HepG2 (cell line): ENCODE results near the gene DYTN. TPM values are rescaled to one million over a fixed set of nuclear protein-coding genes. Genes with fewer than 3 reads are reported as not detected.

Source experiments
- ATAC-seq: fragments of 200-7000 bp; cut with Tn5 transposase; 3 replicates; pipeline ENCODE4 v1.9.1; 2020; ENCODE audit warnings: mild to moderate bottlenecking, moderate library complexity
- BruUV-seq: library from RNA; stranded (reverse); fragments of 400-500 nt; replicated peaks from 2 replicates; lab custom pipeline; 2021; lab: Mats Ljungman, UMichigan
- CTCF ChIA-PET: fragments of 300-600 bp; formaldehyde crosslinking; extraction: SDS; loops from one replicate; lab custom pipeline; 2021; ENCODE audit warnings: low total read pairs, inconsistent platforms, low intra/inter-chr PET ratio; lab: Yijun Ruan, JAX
- POLR2A ChIA-PET: fragments of 350-600 bp; sonication (Branson Sonifier 250); formaldehyde crosslinking; loops from one replicate; lab custom pipeline; 2020; ENCODE audit warnings: antibody characterized with exemption, inconsistent platforms; lab: Yijun Ruan, JAX
- DNase-seq: peaks from one replicate; pipeline ENCODE4 v3.0.0-alpha.2; 2015; ENCODE audit warnings: low spot score
- FAIRE-seq: peaks from 3 replicates; lab custom pipeline; 2011; peaks lifted over from hg19 to GRCh38; lab: Jason Lieb, UNC
- H2AFZ ChIP-seq: one replicate; pipeline ENCODE4 v1.6.1; 2011; ENCODE audit warnings: low read length, inconsistent platforms
- H3K27ac ChIP-seq: fragments of 300-600 bp; 3 replicates; pipeline ENCODE4 v1.8.0; 2011; ENCODE audit warnings: mixed run types, mild to moderate bottlenecking, mixed read lengths, low read length, inconsistent platforms; ENCODE audit not compliant: insufficient read depth; ENCODE audit errors: extremely low read length
- H3K27me3 ChIP-seq, 2 experiments: fragments of 200-600 bp in 1 of 2; 2 replicates in 1 of 2; 3 replicates in 1 of 2; pipeline versions ENCODE4 v1.6.0 to v1.8.0; 2011; ENCODE audit warnings: low read length in 2 of 2, mild to moderate bottlenecking in 2 of 2, moderate library complexity in 2 of 2, inconsistent platforms in 1 of 2; ENCODE audit not compliant: insufficient read depth in 2 of 2, control insufficient read depth in 1 of 2
- H3K36me3 ChIP-seq, 2 experiments: fragments of 200-600 bp in 1 of 2; replicated peaks in 1 of 2; 2 replicates in 1 of 2; 3 replicates in 1 of 2; pipeline versions ENCODE4 v1.5.1 to v1.8.0; 2011; ENCODE audit warnings: low read length in 2 of 2, inconsistent platforms in 1 of 2; ENCODE audit not compliant: insufficient read depth in 2 of 2, control insufficient read depth in 1 of 2
- H3K4me1 ChIP-seq: 2 replicates; pipeline ENCODE4 v1.5.1; 2012; ENCODE audit warnings: low read length, inconsistent platforms; ENCODE audit not compliant: insufficient read depth
- H3K4me2 ChIP-seq: 2 replicates; pipeline ENCODE4 v1.6.0; 2011; ENCODE audit warnings: low read depth, low read length, inconsistent platforms
- H3K4me3 ChIP-seq, 3 experiments: fragments of 200-600 bp in 1 of 3; sonication (generic), shearing (Covaris generic) in 1 of 3; replicated peaks in 1 of 3; 2 replicates each; pipeline ENCODE4 v1.5.1; 2011 to 2016; ENCODE audit warnings: low read length in 3 of 3, inconsistent platforms in 2 of 3, low read depth in 2 of 3, mild to moderate bottlenecking in 2 of 3, control low read depth in 1 of 3, mixed read lengths in 1 of 3; ENCODE audit not compliant: insufficient read depth in 1 of 3
- H3K79me2 ChIP-seq: one replicate; pipeline ENCODE4 v1.6.1; 2011; ENCODE audit warnings: low read length, inconsistent platforms; ENCODE audit not compliant: insufficient read depth
- H3K9ac ChIP-seq: 2 replicates; pipeline ENCODE4 v1.6.0; 2011; ENCODE audit warnings: mild to moderate bottlenecking, low read depth, low read length, inconsistent platforms; ENCODE audit not compliant: insufficient read depth
- H3K9me3 ChIP-seq: 2 replicates; pipeline ENCODE4 v1.5.1; 2012; ENCODE audit warnings: mild to moderate bottlenecking, low read length
- H4K20me1 ChIP-seq: 2 replicates; pipeline ENCODE4 v1.6.0; 2011; ENCODE audit warnings: inconsistent platforms, mild to moderate bottlenecking, low read length, moderate library complexity; ENCODE audit not compliant: insufficient read depth
- BHLHE40 ChIP-seq: IDR thresholded peaks from 2 replicates; pipeline ENCODE4 v1.6.1; 2011; ENCODE audit warnings: low read length, improper control_type of control experiment
- BRCA1 ChIP-seq: sonication (generic); formaldehyde crosslinking; IDR thresholded peaks from 2 replicates; pipeline ENCODE4 v1.4.0; 2020; ENCODE audit warnings: missing genetic modification reagents
- GRHL1 ChIP-seq: sonication (generic); formaldehyde crosslinking; conservative IDR thresholded peaks from 2 replicates; pipeline ENCODE4 v1.8.0; 2022; ENCODE audit warnings: missing genetic modification reagents
- GTF2F1 ChIP-seq: fragments of 150-350 bp; IDR thresholded peaks from 2 replicates; pipeline ENCODE4 v1.6.1; 2014; ENCODE audit warnings: low read length
- NFAT5 ChIP-seq: sonication (generic); formaldehyde crosslinking; IDR thresholded peaks from 2 replicates; pipeline ENCODE4 v1.4.0; 2020; ENCODE audit warnings: missing genetic modification reagents
- NFKB2 ChIP-seq: sonication (generic); formaldehyde crosslinking; IDR thresholded peaks from 2 replicates; pipeline ENCODE4 v1.4.0; 2020; ENCODE audit warnings: missing genetic modification reagents, borderline replicate concordance
- RBM22 ChIP-seq: fragments of 200-400 bp; formaldehyde crosslinking; optimal IDR thresholded peaks from 2 replicates; pipeline ENCODE3; 2017; ENCODE audit warnings: mild to moderate bottlenecking, low read length, moderate library complexity
- SRY ChIP-seq: sonication (generic); formaldehyde crosslinking; IDR thresholded peaks from 2 replicates; pipeline ENCODE4 v1.8.0; 2022; ENCODE audit warnings: mild to moderate bottlenecking, missing genetic modification reagents
- ZFYVE20 ChIP-seq: sonication (generic); formaldehyde crosslinking; IDR thresholded peaks from 2 replicates; pipeline ENCODE4 v1.8.0; 2023; ENCODE audit warnings: low read depth, mild to moderate bottlenecking, moderate library complexity, missing genetic modification reagents, borderline replicate concordance
- ZHX2 ChIP-seq, 2 experiments: sonication (generic) in 1 of 2; formaldehyde crosslinking in 1 of 2; IDR thresholded peaks; 2 replicates each; pipeline versions ENCODE4 v1.6.1 to v1.9.0; 2014 to 2022; ENCODE audit warnings: antibody characterized with exemption in 1 of 2, borderline replicate concordance in 1 of 2, inconsistent platforms in 1 of 2, low read depth in 1 of 2, missing genetic modification reagents in 1 of 2
- ZNF337 ChIP-seq: sonication (generic); formaldehyde crosslinking; IDR thresholded peaks from 2 replicates; pipeline ENCODE4 v1.5.1; 2020; ENCODE audit warnings: missing genetic modification reagents, low read depth, mild to moderate bottlenecking, borderline replicate concordance
- ZNF510 ChIP-seq: sonication (generic); formaldehyde crosslinking; IDR thresholded peaks from 2 replicates; pipeline ENCODE4 v1.4.0; 2020; ENCODE audit warnings: low read depth, mild to moderate bottlenecking, missing genetic modification reagents
- WGBS: methylation state at CpG from one replicate; pipeline ENCODE4 v1.1.6; 2017; ENCODE audit warnings: low lambda C conversion rate; 5-methylcytosine and 5-hydroxymethylcytosine counted together
- in situ Hi-C: cut with HindIII; loops from 2 replicates; pipeline ENCODE4 v1.10.0; 2017; ENCODE audit warnings: low pct_unique_long_range_greater_than_20kb; ENCODE audit not compliant: extremely low pct_ligation_motif_present
- intact Hi-C: fragments of 100-400 bp; cut with micrococcal nuclease; formaldehyde crosslinking; loops from one replicate; pipeline ENCODE4 v1.10.0; 2022; ENCODE audit not compliant: unreplicated experiment
- polyA plus RNA-seq, 8 experiments: library from polyadenylated mRNA; depleted of rRNA in 3 of 8; stranded (reverse) in 7 of 8; unstranded in 1 of 8; fragments of >200 nt; fragmentation: Illumina TruSeq in 4 of 8; extraction: Trizol in 4 of 8; gene quantifications; 2 replicates each; pipeline versions ENCODE4 v1.2.1 to v1.2.3, GENCODE V29; 2011 to 2016; ENCODE audit warnings: low read depth in 4 of 8, missing spikeins in 1 of 8, mixed read lengths in 1 of 8; ENCODE audit not compliant: insufficient read depth in 1 of 8
- total RNA-seq, 5 experiments: library from RNA; depleted of rRNA; stranded (reverse); fragments of >200 nt; fragmentation: Illumina TruSeq; extraction: Trizol; gene quantifications; 2 replicates each; pipeline ENCODE4 v1.2.3, GENCODE V29; 2016; ENCODE audit warnings: low read depth in 1 of 5

Gene DYTN
- total and polyA plus RNA-seq, 2 of the 13 experiments (the other 11 are each of a cell fraction or from before 2014, with no cell fraction given): not detected

DNA sequence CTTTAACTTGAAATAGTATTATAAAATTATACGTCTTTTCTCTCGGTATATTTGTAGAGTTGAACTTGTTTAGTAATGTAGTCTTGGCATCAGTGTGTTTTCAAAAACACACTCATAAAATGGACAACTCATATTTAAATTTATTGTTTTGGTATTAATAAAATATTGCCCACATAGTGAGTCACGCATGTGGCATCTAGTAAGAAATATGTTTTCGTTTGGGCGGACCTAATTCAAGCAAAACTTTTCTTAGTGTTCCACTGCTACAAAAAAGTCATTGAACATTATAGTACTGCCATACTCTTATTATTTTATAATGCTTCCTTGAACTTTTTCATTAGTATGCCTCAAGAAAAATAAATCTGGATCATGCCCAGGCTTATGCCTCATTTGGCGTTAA, 107.0 kb downstream of the DYTN start:
- no TSS peak for BruUV-seq
- 21% methylated on average over 6 of the region's 6 CpGs for WGBS
- no peaks in the 10 kb centered on the region for H3K4me1 ChIP-seq
- H3K36me3 ChIP-seq: no peaks in the 10 kb centered on the region
- H3K27ac ChIP-seq: no peak overlapping the region
- in situ Hi-C loops: no loop called here
- H3K9ac ChIP-seq: no peak overlapping the region
- no peaks in the 10 kb centered on the region for H3K9me3 ChIP-seq
- POLR2A ChIA-PET: no interaction called here
- intact Hi-C loops: no loop called here
- H3K4me2 ChIP-seq: no peak overlapping the region
- no peaks in the 10 kb centered on the region for H4K20me1 ChIP-seq
- no peak for FAIRE-seq
- no peak overlapping the region for H2AFZ ChIP-seq
- DNase-seq: no peak
- H3K27me3 ChIP-seq: 0 out of 5 replicates have a peak, but pooled peaks cover 0 to 8% of the 10 kb centered on the region in 2 experiments
- H3K4me3 ChIP-seq: no peak overlapping the region
- CTCF ChIA-PET: no interaction called here
- ATAC-seq: no peak
- no peaks in the 10 kb centered on the region for H3K79me2 ChIP-seq
- TF ChIP-seq BHLHE40: no peak
- TF ChIP-seq NFKB2 (CRISPR knock-in tag): no peak
- TF ChIP-seq NFAT5 (CRISPR knock-in tag): no peak
- no peak for TF ChIP-seq ZNF510 (CRISPR knock-in tag)
- no peak for TF ChIP-seq SRY (CRISPR knock-in tag)
- no peak for TF ChIP-seq ZNF337 (CRISPR knock-in tag)
- no peak for TF ChIP-seq RBM22
- TF ChIP-seq ZHX2 (IDR thresholded peaks at IDR 0.05; ENCODE audit: low read depth): no peak
- TF ChIP-seq ZHX2 (CRISPR knock-in tag; IDR thresholded peaks at IDR 0.05; ENCODE audit: borderline replicate concordance): no peak
- TF ChIP-seq ZFYVE20 (CRISPR knock-in tag): no peak
- TF ChIP-seq GRHL1 (CRISPR knock-in tag): no peak
- no peak for TF ChIP-seq BRCA1 (CRISPR knock-in tag)
- no peak for TF ChIP-seq GTF2F1
